Right lobe of liver (tissue), 6 donors: ENCODE data around the gene ARSB. TPM values are rescaled to one million over a fixed set of nuclear protein-coding genes. Genes with fewer than 3 reads are reported as not detected.

Source experiments
- ATAC-seq, 4 donors: fragments of 200-7000 bp; cut with Tn5 transposase; one replicate each; pipeline ENCODE4 v1.9.1; 2020; ENCODE audit warnings: mild to moderate bottlenecking in 4 of 4, moderate library complexity in 4 of 4
- DNase-seq, 3 donors: peaks; one replicate each; pipeline ENCODE4 v3.0.0-alpha.2; 2020
- H3K27ac ChIP-seq, 3 donors: fragments of 200-600 bp; one replicate each; pipeline ENCODE4 v1.8.0; 2022
- H3K27me3 ChIP-seq, 2 donors: fragments of 200-600 bp; one replicate each; pipeline ENCODE4 v1.8.0; 2022
- H3K36me3 ChIP-seq, 4 donors: fragments of 200-600 bp; sonication (generic) in 1 of 4; one replicate each; pipeline versions ENCODE4 v1.5.1 to v1.8.0; 2017 to 2022; ENCODE audit warnings: control low read depth in 1 of 4
- H3K4me1 ChIP-seq, 4 donors: fragments of 200-600 bp; sonication (generic) in 1 of 4; one replicate each; pipeline versions ENCODE4 v1.5.1 to v1.8.0; 2017 to 2022; ENCODE audit warnings: control low read depth in 1 of 4
- H3K4me3 ChIP-seq, 3 donors: fragments of 200-600 bp; one replicate each; pipeline ENCODE4 v1.8.0; 2022
- H3K9me3 ChIP-seq, 4 donors: fragments of 200-600 bp; sonication (generic) in 1 of 4; one replicate each; pipeline versions ENCODE4 v1.5.1 to v1.8.0; 2017 to 2022; ENCODE audit warnings: control low read depth in 1 of 4
- CTCF ChIP-seq, 4 donors: fragments of 200-600 bp in 3 of 4; fragments of 450-650 bp in 1 of 4; IDR thresholded peaks; one replicate each; pipeline versions ENCODE4 v1.5.1 to v1.8.0; 2016 to 2022; ENCODE audit warnings: antibody characterized with exemption in 4 of 4, mild to moderate bottlenecking in 2 of 4
- POLR2A ChIP-seq: fragments of 450-650 bp; IDR thresholded peaks from one replicate; pipeline ENCODE4 v1.6.1; 2017; ENCODE audit warnings: antibody characterized with exemption, mild to moderate bottlenecking
- WGBS: methylation state at CpG from one replicate; pipeline ENCODE4 v1.1.6; 2018; ENCODE audit warnings: low coverage, low lambda C conversion rate; ENCODE audit not compliant: insufficient coverage; ENCODE audit errors: missing lambda C conversion rate; 5-methylcytosine and 5-hydroxymethylcytosine counted together
- intact Hi-C, 2 donors: fragments of 100-400 bp; cut with DNase I; formaldehyde crosslinking; loops; one replicate each; pipeline versions ENCODE4 v1.11.2 to v1.14.1; 2022
- total RNA-seq, 6 experiments: library from RNA; depleted of rRNA in 2 of 6; stranded (reverse); fragments of >200 nt in 2 of 6; fragmentation: NEBNext Ultra II Directional in 3 of 6; extraction: Animal tissue kit (Norgen Biotek cat#: 25700) in 3 of 6; gene quantifications; one replicate each; pipeline versions ENCODE4 v1.1.0 to v1.2.4, GENCODE V29; 2016 to 2023
- donor health status: DM: no; HTN: yes; CAD: no.
- donor health status: DM: no; HTN: no; CAD: no.
- donor health status: DM: no; HTN: no; CAD: no.
- donor health status: DM: no; HTN: yes; CAD: no.
- donor health status: DM: no; HTN: yes; CAD: no.

ARSB gene
- total RNA-seq, 6 experiments from 2014 or later, result 5.0 to 11.7 (median 8.7) TPM

- no peak for DNase-seq
- intact Hi-C loops, result no loop called here
- ATAC-seq, result no peak
Observed at GRCh38 chr5:78741019-78741418, 244.1 kb downstream of the ARSB start.

GRCh38 chr5:78738693-78739300, 246.3 kb downstream of the ARSB start:
- H3K9me3 ChIP-seq, result no peaks in the 10 kb centered on the region
- no peak overlapping the region for H3K4me3 ChIP-seq
- intact Hi-C loops, result no loop called here
- TF ChIP-seq POLR2A (no peak), CTCF (IDR thresholded peaks at IDR 0.05) (no peak)
- H3K4me1 ChIP-seq, result no peaks in the 10 kb centered on the region
- 66% methylated on average over 4 of the region's 4 CpGs for WGBS
- DNase-seq (peak in 1 of 3 donors; percentile 50), ATAC-seq (peak in 2 of 4 donors; percentile 35 to 70)
- no peaks in the 10 kb centered on the region for H3K36me3 ChIP-seq
- H3K27me3 ChIP-seq, result no peaks in the 10 kb centered on the region
- no peak overlapping the region for H3K27ac ChIP-seq

More at GRCh38 chr5:78741019-78741418, 244.1 kb downstream of the ARSB start:
- Histone ChIP-seq H3K9me3 (no peaks in the 10 kb centered on the region), H3K4me3 (no peak overlapping the region), H3K27me3 (no peaks in the 10 kb centered on the region), H3K36me3 (no peaks in the 10 kb centered on the region), H3K4me1 (no peaks in the 10 kb centered on the region), H3K27ac (no peak overlapping the region)
- 56% methylated on average over 1 of the region's 1 CpG for WGBS
- TF ChIP-seq POLR2A (no peak), CTCF (IDR thresholded peaks at IDR 0.05) (no peak)

GRCh38 chr5:78738104-78738503, 247.0 kb downstream of the ARSB start:
- no peak overlapping the region for H3K27ac ChIP-seq
- WGBS, result 94% methylated on average over 3 of the region's 3 CpGs
- TF ChIP-seq CTCF (IDR thresholded peaks at IDR 0.05) (no peak), POLR2A (no peak)

GRCh38 chr5:78735834-78736463, 249.2 kb downstream of the ARSB start:
- no peaks in the 10 kb centered on the region for H3K36me3 ChIP-seq
- ATAC-seq, result no peak
- no peaks in the 10 kb centered on the region for H3K4me1 ChIP-seq
- TF ChIP-seq CTCF (IDR thresholded peaks at IDR 0.05) (no peak), POLR2A (no peak)
- no peak overlapping the region for H3K4me3 ChIP-seq
- H3K27me3 ChIP-seq, result no peaks in the 10 kb centered on the region
- WGBS, result 81% methylated on average over 3 of the region's 4 CpGs
- H3K9me3 ChIP-seq, result no peaks in the 10 kb centered on the region
- H3K27ac ChIP-seq, result no peak overlapping the region
- intact Hi-C loops, result no loop called here
- no peak for DNase-seq

More at GRCh38 chr5:78738104-78738503, 247.0 kb downstream of the ARSB start:
- no peak for ATAC-seq
- no peaks in the 10 kb centered on the region for H3K27me3 ChIP-seq
- H3K4me3 ChIP-seq, result no peak overlapping the region
- intact Hi-C loops, result no loop called here
- DNase-seq, result no peak
- H3K9me3 ChIP-seq, result no peaks in the 10 kb centered on the region
- no peaks in the 10 kb centered on the region for H3K4me1 ChIP-seq
- H3K36me3 ChIP-seq, result no peaks in the 10 kb centered on the region
